ENCODE results near the gene CD8B.
"Not testable (repeated sequence)": the region's sequence is repeated elsewhere in the genome, so short reads cannot be mapped to it uniquely, and the experiment has no call there.

Gene CD8B

DNA sequence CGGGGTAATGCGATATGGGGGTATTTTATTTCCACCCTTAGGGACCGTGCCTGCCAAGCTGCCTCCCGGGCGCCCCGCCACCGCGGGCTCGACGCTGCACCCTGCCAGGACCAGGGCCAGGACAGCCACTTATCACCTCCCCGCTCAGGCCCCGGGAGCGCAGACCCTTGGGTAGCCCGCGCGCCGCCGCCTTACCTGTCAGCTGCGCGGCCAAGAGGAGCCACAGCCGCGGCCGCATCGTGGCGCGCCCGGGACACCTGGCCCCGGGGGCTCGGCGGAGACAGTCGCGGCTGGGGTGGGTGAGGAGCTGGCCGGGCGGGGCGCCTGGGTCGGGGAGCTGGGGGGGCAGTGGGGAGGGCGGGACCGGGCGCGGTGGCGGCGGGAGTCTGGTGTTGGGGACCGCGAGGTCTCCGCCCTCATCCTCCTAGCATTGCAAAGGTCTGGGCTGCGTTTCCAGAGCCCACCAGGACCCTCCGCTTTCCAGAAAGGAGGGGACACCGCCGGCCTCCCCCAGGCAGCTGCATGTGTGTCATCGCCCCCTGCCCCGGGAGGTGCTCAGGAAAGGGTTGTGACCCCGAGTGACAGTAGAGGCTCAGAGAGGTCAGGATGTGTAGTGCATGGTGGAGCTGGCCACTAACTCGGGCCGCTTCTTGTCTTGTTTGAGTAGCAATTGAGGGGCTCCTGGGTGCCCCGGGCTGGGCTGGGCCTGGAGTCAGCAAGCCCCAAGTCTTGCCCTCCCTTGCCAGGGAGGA, at the start of gene CD8B:
Gene CD8B, minus strand, starts transcription at position 259 of the 752 bp plus-strand sequence. Its CDS starts 21 bp downstream, at position 238.
- DNase-seq (ENCODE audit: low spot score), result not testable (repeated sequence)

- DNase-seq (ENCODE audit: low spot score), result not testable (repeated sequence)
Measured at GRCh38 chr2:86905868-86906267, 44.2 kb upstream of the CD8B start.

- not testable (repeated sequence) for DNase-seq (ENCODE audit: low spot score)
Measured at GRCh38 chr2:86900687-86901086, 39.0 kb upstream of the CD8B start.

DNA sequence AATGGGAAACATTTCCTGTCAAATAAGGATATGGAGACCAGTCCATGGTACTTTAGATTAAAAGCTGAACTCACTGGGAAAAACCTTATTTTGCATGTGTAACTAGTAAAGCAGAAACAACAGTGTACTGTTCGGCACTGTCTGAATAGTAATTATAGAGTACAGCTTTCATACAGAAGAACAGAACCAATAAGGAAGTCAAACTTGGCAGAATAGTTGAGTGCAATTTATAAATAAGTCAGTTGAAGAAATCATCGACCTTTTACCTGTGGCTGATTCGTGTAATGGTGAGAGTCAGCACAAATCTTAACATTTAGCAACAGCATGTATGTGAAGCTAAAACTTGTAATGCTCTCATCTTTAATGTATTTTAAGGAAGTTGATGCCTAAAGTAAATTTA, 24.3 kb upstream of the CD8B start:
- DNase-seq (ENCODE audit: low spot score), result not testable (repeated sequence)

- DNase-seq (ENCODE audit: low spot score), result not testable (repeated sequence)
Measured at GRCh38 chr2:86882865-86883264, 21.2 kb upstream of the CD8B start.

DNA sequence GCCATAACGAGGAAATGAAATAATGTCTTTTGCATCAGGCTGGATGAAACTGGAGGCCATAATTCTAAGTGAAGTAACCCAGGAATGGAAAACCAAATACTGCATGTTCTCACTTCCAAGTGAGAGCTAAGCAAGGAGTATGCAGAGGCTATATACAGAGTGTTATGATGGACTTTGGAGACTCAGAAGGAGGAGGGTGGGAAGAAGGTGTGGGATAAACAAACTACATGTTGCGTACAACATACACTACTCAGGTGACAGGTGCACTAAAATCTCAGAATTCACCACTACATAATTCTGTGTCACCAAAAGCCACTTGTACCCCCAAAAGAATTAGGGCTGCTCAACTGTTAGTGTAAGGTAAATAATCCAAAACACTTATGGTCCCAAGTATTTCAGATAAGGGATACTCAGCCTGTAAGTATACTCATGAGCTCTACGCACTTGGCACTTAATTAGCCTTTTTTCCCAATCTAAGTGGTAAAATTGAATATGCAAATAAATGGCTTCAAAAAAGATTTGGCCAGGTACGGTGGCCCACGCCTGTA, 20.5 kb upstream of the CD8B start:
- DNase-seq (ENCODE audit: low spot score), result not testable (repeated sequence)

- not testable (repeated sequence) for DNase-seq (ENCODE audit: low spot score)
Measured at GRCh38 chr2:86878986-86879385, 17.3 kb upstream of the CD8B start.

GRCh38 chr2:86870941-86871340, 9.3 kb upstream of the CD8B start:
- DNase-seq (ENCODE audit: low spot score), result not testable (repeated sequence)

- DNase-seq (ENCODE audit: low spot score), result not testable (repeated sequence)
Measured at GRCh38 chr2:86868895-86869468, 7.3 kb upstream of the CD8B start.

DNA sequence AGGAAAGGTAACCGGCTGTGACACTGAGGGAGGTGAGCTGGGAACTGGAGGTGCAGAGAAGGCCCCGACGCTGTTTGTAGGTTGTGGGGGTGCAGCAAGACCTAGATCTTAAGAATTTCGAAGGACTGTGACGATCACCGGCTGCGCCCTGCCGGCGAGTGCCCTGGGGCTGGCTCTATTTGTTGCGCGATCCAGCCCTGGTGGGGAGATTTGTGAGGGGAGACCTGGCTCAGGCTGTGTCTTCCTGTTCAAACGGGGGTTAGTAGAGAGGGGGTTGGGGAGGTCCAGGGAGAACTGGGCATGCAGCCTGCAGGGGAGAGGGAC, 656 bp upstream of the CD8B start:
- not testable (repeated sequence) for DNase-seq (ENCODE audit: low spot score)

DNA sequence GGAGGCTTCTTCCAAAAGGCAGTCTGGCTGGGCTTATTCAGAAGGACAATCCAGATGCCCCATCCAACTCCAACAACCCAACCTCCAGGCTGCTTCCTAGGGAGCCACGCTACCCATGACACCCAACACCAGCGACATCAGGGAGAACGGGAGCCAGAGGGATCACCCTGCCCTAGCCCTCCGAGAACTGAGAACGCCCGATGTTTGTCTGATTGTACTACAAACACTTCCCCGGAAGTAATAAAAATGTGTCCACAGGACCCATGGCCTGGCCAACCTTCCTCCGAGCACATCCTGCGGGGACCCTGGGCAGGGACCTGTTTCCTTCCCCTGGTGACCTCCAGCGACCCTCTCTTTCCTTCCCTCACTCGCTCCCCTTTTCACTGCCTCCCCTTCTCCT, 511 bp downstream of the CD8B start:
- DNase-seq (ENCODE audit: low spot score), result not testable (repeated sequence)

DNA sequence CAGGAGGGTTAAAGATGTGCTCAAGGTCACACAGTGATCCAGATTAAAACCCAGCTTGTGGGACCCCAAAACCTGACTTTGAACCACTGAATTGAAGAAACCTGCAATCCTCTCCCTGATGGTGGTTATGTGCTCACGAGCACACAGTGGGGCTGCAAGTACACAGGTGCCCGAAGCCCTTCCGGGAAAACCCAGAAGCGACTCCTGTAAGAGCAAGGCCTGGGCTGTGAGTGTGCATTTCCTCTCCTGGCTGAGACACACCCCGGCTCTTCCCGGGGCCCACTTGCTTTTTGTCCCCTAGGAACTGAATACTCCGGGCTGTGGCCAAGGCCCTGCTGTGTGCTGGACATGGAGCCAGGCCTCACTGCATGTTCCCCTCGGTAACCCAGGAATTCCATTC, 1.1 kb downstream of the CD8B start:
- not testable (repeated sequence) for DNase-seq (ENCODE audit: low spot score)

DNA sequence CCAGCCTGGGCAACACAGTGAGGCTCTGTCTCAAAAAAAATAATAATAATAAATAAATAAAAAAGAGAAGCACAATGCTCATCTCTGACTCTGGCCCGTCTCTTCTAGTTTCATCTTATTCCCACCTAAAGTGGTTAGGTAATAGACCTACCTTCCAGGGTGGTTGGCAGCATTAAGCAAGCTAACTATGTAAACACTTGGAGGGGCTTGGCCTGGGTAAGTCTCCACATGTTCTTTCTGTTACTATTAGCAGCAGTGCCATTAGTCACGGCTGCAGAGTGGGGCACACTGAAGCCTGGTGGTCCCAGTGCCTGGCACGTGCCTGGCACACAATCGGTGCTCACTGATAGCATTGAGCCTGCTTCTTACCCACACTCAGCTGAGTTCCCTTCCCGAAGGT, 4.0 kb downstream of the CD8B start:
- not testable (repeated sequence) for DNase-seq (ENCODE audit: low spot score)

DNA sequence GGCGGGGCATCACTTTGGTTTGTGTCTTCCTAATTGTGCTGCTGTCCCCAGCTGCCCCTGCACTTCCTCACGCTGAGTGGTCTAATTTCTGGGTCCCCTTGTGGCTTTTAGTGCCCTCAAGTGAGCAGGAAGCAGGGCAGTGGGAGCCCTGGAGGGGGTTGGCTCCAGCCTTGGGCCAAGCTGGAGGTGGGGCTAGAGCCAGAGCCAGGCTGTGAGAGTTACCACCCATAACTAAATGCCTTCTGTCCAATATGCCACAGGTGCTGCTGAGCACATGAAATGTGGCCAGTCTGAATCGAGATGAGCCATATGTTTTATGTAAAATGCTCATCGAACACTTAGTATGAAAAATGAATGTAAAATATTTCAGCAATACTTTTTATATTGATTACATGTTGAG, 5.2 kb downstream of the CD8B start:
- not testable (repeated sequence) for DNase-seq (ENCODE audit: low spot score)

DNA sequence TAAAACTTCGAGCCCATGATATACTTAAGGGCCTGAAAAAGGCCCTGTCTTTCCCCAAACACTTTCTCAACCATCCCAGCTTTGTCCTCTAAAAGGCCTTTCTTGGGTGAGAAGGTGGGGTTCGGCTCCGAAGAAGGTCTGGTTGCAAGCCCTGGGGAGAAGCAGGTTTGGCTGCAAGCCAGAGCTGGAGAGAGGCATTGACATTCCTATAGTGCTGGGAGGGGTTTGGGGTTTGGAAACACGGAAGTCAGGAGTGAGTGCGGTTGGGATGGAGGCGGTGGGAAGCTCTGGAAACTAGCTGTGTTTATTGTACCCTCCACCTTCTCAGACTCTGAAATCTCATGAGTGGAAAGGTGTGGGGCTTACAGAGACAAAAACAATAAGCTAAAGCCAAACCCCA, 5.7 kb downstream of the CD8B start:
- not testable (repeated sequence) for DNase-seq (ENCODE audit: low spot score)

DNA sequence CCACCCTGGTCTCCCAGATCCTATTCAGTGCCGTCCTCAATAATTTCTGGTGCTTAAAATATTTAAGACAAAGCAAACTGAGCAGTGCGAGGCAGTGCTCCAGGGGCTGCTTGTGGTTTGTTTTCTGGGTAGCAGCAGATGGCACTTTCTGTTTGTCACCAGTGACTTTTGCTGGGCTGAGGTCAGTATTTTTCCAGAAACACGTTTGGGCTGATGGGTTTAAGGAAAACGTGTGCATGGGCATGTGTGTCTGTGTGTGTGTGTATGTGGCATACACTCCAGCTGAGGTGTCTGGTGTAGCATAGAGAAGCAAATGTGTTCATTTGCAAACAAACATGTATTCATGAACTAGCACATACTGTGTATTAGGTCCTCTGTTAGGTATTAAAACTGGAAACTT, 10.1 kb downstream of the CD8B start:
- DNase-seq (ENCODE audit: low spot score), result not testable (repeated sequence)

GRCh38 chr2:86842607-86843234, 19.0 kb downstream of the CD8B start:
- not testable (repeated sequence) for DNase-seq (ENCODE audit: low spot score)

GRCh38 chr2:86841330-86841729, 20.4 kb downstream of the CD8B start:
- DNase-seq (ENCODE audit: low spot score), result not testable (repeated sequence)

DNA sequence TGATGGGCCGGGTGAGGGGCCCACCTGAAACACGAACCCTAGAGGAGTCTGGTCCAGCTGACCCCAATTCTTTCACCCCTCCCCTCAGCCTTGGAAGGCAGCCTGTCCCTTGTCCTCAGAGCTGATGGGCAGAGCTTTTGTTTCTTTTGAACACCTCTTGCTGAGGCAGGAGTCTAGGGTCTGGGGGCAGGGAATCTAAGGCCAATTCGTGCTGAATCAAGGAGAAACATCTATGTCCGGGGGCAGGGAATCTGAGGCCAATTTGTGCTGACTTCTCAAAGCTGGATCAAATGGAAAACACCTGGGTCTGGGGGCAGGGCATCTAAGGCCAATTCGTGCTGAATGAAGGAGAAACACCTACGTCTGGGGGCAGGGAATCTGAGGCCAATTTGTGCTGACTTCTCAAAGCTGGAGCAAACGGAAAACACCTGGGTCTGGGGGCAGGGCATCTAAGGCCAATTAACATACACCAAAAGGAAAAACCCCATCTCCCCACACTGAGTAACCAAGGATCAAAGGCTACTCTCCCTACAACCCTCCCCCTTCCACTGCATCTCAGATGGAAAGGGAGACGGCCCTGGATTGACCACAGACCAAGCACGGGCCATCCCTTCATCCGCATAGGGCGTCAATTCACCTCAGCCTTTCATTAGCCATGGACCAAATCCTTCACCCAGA, 21.7 kb downstream of the CD8B start:
- not testable (repeated sequence) for DNase-seq (ENCODE audit: low spot score)

- DNase-seq (ENCODE audit: low spot score), result not testable (repeated sequence)
Measured at GRCh38 chr2:86839455-86839854, 22.2 kb downstream of the CD8B start.

DNA sequence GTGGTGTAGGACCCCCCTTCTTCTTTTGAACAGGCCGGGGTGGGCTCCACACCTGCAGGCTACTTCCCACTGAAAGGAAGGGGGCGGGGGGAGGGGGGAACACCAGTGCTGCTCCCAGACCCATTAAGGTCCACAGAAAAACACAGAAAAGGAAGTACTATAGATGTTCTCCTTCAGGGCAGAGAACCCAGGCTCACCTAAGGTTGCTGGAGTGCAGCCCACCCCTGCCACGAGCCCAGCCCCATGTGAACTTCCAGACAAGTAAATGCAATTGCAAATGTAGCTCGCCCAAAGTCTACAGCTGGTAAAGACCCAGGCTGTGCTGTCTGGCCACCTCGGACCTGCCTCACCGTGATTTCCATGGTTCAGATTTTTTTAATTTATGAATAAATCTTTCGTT, 24.0 kb downstream of the CD8B start:
- not testable (repeated sequence) for DNase-seq (ENCODE audit: low spot score)

Measured in COLO829 (cell line).